HG03095 (cell line): ENCODE results near the gene ZNF311.
"Not testable (repeated sequence)": the region's sequence is repeated elsewhere in the genome, so short reads cannot be mapped to it uniquely, and the experiment has no call there.

Experiments
- ATAC-seq: cut with Tn5 transposase; IDR thresholded peaks from one replicate; pipeline ENCODE4 v1.9.1; 2021; ENCODE audit warnings: moderate library complexity; ENCODE audit not compliant: unreplicated experiment

Gene ZNF311

GRCh38 chr6:28983838-28984237, 21.3 kb downstream of the ZNF311 start:
- no peak for ATAC-seq

DNA sequence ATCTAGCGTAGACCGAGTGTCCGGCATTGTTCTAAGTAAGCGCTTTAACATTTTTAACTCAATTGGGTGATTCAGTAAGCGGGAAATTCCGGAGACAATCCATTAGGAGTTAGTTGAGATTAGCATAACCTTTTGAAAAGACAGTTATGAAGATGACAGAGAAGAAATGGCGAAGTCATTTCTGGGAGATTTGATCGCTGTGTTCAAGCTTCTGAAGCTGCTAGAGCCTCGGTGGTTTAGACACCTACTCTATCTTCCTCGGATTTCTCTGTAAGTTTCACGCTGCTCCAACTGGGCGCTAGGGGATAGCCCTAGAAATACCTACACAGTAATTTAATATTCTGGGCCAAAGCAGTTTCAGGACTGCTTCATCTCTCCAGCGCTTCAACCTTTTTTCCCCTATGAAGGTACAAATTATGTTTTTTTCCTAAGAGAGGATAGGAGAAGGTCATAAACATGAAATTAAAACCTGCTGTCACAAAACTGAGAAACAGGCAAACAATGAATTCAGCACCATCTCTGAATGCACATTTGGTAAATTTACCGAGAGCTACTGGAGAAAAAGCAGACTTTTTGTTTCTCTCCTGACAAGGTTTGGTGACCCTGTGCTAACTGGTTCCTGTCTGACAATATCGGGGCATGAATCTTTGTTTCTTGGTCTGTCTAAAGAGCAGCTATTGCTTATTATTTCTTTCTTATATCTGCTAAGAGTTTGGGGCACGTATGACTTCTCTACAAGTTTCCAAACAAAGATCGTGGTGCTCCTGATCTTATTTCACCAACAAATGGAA, 22.4 kb downstream of the ZNF311 start:
- ATAC-seq: no peak

DNA sequence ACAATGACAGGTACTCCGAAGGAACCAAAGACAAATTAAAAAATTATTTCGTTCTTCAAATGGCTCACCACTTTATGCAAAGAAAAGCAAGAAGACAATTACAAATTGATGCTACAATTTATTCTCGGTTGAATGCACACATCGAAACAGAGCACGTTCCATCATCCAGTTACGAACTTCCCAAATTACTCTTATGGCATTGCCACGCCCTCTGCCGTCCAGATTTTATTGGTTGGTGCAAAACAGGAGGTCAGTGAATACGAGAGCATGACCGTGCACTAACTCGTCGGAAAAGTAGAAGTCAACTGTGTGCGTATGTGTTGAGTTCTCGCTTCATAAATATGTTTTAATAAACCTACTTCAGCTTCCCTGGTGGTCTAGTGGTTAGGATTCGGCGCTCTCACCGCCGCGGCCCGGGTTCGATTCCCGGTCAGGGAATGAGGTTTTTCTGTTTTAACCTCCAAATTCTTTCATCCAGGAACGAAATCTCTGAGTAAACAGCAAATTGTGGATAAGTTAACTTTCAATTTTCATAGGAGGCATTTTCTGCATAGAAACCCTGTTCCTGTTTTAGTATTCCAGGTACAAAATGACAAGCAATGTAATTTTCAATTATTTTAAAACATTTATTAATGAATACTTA, 23.2 kb downstream of the ZNF311 start:
- peak; percentile 40 for ATAC-seq

GRCh38 chr6:28981431-28981832, 23.7 kb downstream of the ZNF311 start:
- ATAC-seq: no peak

GRCh38 chr6:28980852-28981430, 24.2 kb downstream of the ZNF311 start:
- ATAC-seq: no peak

DNA sequence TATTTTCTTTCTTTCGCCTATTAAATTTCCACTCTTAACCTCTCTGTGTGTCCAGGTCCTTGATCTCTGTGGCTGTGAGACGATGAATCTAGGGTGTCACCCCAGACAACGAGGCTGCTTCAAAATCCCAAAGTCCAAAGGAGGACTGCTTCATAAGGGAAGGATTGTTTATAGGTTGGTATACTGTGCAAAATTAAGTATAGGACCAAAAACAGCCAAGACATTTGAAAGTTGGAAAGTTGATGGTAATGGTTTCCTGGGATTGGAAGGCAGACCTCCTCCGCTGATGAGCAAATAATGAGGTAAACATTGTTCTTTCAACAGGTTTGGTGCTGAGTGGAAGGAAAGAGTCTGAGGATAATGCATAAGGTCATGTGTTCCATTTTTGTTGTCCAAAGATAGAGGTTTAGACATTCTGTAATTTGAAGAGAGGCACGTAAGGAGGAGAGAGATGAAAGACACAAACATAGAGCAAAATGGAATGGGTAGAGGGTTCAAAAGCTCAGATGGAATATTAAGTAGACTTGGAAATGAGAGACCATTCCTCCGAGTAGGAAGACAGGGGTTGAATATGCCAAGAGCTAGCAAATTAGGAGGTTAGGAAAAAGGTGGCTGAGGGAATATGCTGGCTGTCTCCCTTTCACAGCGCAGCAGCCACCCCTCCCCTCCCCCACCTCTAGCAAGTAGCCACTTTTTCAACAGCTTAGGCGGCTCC, 24.8 kb downstream of the ZNF311 start:
- ATAC-seq: no peak

GRCh38 chr6:28979679-28980078, 25.4 kb downstream of the ZNF311 start:
- no peak for ATAC-seq

DNA sequence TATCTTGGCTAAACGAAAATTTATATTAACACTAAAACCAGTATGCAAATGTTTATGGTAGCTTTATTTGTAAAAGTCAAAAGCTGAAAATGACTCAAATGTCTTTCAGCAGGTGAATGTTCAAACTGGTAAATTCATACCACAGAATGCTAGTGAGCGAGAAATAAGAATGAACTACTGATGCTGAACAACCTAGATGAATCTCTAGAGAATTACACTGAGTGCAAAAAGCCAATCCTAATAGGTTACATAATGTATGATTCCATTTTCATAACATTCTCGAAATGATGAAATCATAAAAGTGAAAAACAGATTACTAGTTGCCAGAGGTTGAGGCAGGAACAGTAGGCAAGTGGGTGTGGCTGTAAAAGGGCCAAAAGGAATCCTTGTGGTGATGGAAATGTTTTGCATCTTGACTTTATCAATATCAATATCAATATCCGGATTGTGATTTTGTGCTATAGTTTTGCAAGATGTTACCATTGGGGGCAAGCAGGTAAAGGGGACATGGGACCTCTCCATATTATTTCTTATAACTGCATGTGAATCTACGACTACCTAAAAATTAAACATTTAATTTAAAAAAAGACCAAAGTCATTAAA, 26.1 kb downstream of the ZNF311 start:
- peak; percentile 41 for ATAC-seq

GRCh38 chr6:28978133-28978491, 27.0 kb downstream of the ZNF311 start:
- no peak for ATAC-seq

DNA sequence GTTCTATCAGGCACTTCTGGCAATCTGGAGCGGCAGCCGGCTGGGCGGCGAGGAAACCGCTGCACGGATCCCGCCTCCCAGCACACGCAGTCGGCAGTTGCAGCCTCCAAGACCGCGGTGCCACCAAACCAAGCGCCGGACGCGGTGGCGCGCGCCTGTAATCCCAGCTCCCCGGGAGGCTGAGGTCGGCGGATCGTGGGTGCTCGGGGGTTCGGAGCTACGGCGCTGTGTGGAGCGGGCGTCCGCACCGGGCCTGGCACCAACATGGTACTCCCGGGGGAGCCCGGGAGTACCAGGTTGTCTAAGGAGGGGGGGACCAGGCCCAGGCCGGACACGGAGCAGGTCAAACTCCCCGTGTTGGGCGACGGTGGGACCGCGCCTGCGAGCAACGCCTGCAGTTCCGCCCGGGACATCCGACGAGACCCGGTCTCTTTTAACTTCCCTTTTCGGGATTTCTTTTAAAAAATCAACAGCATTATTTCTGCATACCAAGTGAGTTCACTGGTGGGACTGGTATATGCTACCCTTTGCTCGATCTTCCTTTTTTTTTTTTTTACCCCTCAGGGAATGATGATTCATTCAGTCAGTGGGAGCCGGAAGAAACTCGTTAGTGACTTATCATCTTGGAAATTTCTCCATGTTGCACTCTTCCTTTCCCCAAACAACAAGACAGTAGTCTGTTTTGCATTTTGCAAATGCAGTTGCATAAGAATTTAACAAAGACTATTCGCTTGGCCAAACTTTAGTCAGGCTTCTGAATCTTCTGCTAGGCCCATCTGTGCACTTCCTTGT, 27.6 kb downstream of the ZNF311 start:
- no peak for ATAC-seq

- no peak for ATAC-seq
These were observed 28.4 kb downstream of the ZNF311 start for GRCh38 chr6:28976677-28977076.

DNA sequence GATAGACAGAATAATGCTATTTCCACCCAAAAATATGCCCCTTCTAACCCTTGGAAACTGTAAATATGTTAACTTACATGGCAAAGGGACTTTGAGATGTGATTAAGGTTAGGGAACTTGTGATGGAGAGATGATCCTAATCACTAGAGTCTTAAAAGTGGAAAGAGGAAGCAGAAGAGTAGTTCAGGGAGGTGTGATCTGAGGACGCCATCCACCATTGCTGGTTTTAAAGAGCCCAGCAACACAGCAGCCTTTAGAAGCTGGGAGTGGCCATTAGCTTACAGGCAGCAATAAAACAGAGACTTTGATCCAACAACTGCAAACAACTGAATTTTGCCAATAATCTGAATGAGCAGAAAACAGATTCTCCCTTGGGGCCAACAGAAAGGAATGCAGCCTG, 30.6 kb downstream of the ZNF311 start:
- no peak for ATAC-seq

DNA sequence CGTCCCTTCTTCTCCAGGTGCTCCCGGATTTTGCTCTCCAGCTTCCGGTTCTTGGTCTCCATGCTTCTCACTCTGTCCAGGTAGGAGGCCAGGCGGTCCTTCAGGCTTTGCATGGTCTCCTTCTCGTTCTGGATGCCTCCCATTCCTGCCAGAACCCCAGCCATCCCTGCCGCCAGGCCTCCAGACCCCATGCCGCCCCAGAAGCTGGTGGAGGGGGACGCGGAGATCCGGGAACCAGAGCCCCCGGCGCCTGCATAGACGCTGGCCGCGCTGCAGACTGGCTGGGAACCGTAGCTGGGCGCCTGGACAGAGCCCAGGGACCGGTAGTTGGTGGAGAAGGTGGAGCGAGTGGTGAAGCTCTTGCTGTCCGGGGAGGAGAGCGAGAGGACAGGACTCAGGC, 35.1 kb downstream of the ZNF311 start:
- not testable (repeated sequence) for ATAC-seq

GRCh38 chr6:28969129-28969528, 36.0 kb downstream of the ZNF311 start:
- no peak for ATAC-seq

- ATAC-seq: no peak
These were observed 36.6 kb downstream of the ZNF311 start for GRCh38 chr6:28968476-28968875.

- no peak for ATAC-seq
These were observed 39.4 kb downstream of the ZNF311 start for GRCh38 chr6:28965706-28966105.

- ATAC-seq: no peak
These were observed 44.1 kb downstream of the ZNF311 start for GRCh38 chr6:28960846-28961500.

DNA sequence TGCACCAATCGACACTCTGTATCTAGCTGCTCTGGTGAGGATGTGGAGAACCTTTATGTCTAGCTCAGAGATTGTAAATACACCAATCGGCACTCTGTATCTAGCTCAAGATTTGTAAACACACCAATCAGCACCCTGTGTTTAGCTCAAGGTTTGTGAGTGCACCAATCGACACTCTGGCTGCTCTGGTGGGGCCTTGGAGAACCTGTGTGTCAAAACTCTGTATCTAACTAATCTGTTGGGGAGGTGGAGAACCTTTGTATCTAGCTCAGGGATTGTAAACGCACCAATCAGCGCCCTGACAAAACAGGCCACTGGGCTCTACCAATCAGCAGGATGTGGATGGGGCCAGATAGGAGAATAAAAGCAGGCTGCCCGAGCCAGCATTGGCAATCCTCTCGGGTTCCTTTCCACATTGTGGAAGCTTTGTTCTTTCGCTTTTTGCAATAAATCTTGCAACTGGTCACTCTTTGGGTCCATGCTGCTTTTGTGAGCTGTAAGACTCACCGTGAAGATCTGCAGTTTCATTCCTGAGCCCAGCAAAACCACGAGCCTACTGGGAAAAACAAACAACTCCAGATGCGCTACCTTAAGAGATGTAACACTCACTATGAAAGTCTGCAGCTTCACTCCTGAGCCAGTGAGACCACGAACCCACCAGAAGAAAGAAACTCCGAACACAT, 46.4 kb downstream of the ZNF311 start:
- ATAC-seq: not testable (repeated sequence)

- ATAC-seq: not testable (repeated sequence)
These were observed 47.3 kb downstream of the ZNF311 start for GRCh38 chr6:28957795-28958314.
